Left ventricle myocardium inferior (tissue), 1 donor: ENCODE results near the gene CLEC14A. TPM values are rescaled to one million over a fixed set of nuclear protein-coding genes. Genes with fewer than 3 reads are reported as not detected.

ENCODE experiments used
- DNase-seq: peaks from one replicate; pipeline ENCODE4 v3.0.0-alpha.2; 2020
- H3K27ac ChIP-seq: fragments of 200-600 bp; replicated peaks from 2 replicates; pipeline ENCODE4 v1.8.0; 2021
- H3K27me3 ChIP-seq: fragments of 200-600 bp; 2 replicates; pipeline ENCODE4 v1.8.0; 2021; ENCODE audit warnings: low read depth
- H3K36me3 ChIP-seq: fragments of 200-600 bp; 2 replicates; pipeline ENCODE4 v1.8.0; 2021
- H3K4me1 ChIP-seq: fragments of 200-600 bp; 2 replicates; pipeline ENCODE4 v1.8.0; 2021
- H3K4me3 ChIP-seq: fragments of 200-600 bp; 2 replicates; pipeline ENCODE4 v1.8.0; 2021; ENCODE audit warnings: mild to moderate bottlenecking, moderate library complexity
- H3K9me3 ChIP-seq: fragments of 200-600 bp; replicated peaks from 2 replicates; pipeline ENCODE4 v1.8.0; 2021
- CTCF ChIP-seq: fragments of 200-600 bp; IDR thresholded peaks from 2 replicates; pipeline ENCODE4 v1.8.0; 2021; ENCODE audit warnings: antibody characterized with exemption, mild to moderate bottlenecking, borderline replicate concordance
- intact Hi-C: fragments of 100-400 bp; cut with micrococcal nuclease; formaldehyde crosslinking; loops from one replicate; pipeline ENCODE4 v1.11.0; 2022
- total RNA-seq: library from RNA; stranded (reverse); fragmentation: NEBNext Ultra II Directional; extraction: Animal tissue kit (Norgen Biotek cat#: 25700); gene quantifications from one replicate; pipeline ENCODE4 v1.2.1, GENCODE V29; 2021
- donor health status: DM: no; HTN: yes; CAD: no; lungs with severe emphysema.

Gene CLEC14A
- total RNA-seq, 1 donor from 2014 or later = 34.3 TPM

GRCh38 chr14:38211255-38211735, 44.6 kb downstream of the CLEC14A start:
- no peak for TF ChIP-seq CTCF
- intact Hi-C loops = no loop called here
- peak overlapping the region; percentile 65 for H3K4me3 ChIP-seq
- no peaks in the 10 kb centered on the region for H3K36me3 ChIP-seq
- H3K4me1 ChIP-seq = peaks cover 37% of the 10 kb centered on the region
- H3K27me3 ChIP-seq = peaks cover 59% of the 10 kb centered on the region
- peaks cover 6% of the 10 kb centered on the region for H3K9me3 ChIP-seq
- no peak for DNase-seq
- no peak overlapping the region for H3K27ac ChIP-seq

DNA sequence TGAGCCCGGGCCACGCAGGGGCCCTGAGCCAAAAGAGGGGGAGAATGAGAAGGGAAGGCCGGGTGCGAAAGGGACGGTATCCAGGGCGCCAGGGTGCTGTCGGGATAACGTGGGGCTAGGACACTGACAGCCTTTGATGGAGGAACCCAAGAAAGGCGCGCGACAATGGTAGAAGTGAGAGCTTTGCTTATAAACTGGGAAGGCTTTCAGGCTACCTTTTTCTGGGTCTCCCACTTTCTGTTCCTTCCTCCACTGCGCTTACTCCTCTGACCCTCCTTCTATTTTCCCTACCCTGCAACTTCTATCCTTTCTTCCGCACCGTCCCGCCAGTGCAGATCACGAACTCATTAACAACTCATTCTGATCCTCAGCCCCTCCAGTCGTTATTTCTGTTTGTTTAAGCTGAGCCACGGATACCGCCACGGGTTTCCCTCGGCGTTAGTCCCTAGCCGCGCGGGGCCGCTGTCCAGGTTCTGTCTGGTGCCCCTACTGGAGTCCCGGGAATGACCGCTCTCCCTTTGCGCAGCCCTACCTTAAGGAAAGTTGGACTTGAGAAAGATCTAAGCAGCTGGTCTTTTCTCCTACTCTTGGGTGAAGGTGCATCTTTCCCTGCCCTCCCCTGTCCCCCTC, 45.2 kb downstream of the CLEC14A start:
- no peak overlapping the region for H3K27ac ChIP-seq
- intact Hi-C loops = no loop called here

GRCh38 chr14:38209572-38210557, 46.0 kb downstream of the CLEC14A start:
- Histone ChIP-seq H3K27ac (no peak overlapping the region), H3K4me1 (peaks cover 37% of the 10 kb centered on the region), H3K9me3 (peaks cover 15% of the 10 kb centered on the region), H3K36me3 (no peaks in the 10 kb centered on the region), H3K27me3 (peaks cover 66% of the 10 kb centered on the region), H3K4me3 (peak overlapping the region; percentile 65)
- DNase-seq = no peak
- TF ChIP-seq CTCF = no peak
- intact Hi-C loops = no loop called here

More for the DNA sequence above, 45.2 kb downstream of the CLEC14A start:
- TF ChIP-seq CTCF = peak; percentile 37
- Histone ChIP-seq H3K36me3 (no peaks in the 10 kb centered on the region), H3K27me3 (peaks cover 65% of the 10 kb centered on the region), H3K9me3 (peaks cover 12% of the 10 kb centered on the region), H3K4me1 (peaks cover 37% of the 10 kb centered on the region), H3K4me3 (peak overlapping the region; percentile 65)
- peak; percentile 15 for DNase-seq

GRCh38 chr14:38208618-38209562, 47.0 kb downstream of the CLEC14A start:
- H3K4me1 ChIP-seq = peaks cover 37% of the 10 kb centered on the region
- no peak overlapping the region for H3K27ac ChIP-seq
- intact Hi-C loops = no loop called here
- peaks cover 66% of the 10 kb centered on the region for H3K27me3 ChIP-seq
- H3K36me3 ChIP-seq = no peaks in the 10 kb centered on the region
- peak overlapping the region; percentile 65 for H3K4me3 ChIP-seq
- DNase-seq = peak; percentile 13
- TF ChIP-seq CTCF = peak; percentile 28
- H3K9me3 ChIP-seq = peaks cover 15% of the 10 kb centered on the region
